ENCODE data around the gene MTCL1.

MTCL1 gene

DNA sequence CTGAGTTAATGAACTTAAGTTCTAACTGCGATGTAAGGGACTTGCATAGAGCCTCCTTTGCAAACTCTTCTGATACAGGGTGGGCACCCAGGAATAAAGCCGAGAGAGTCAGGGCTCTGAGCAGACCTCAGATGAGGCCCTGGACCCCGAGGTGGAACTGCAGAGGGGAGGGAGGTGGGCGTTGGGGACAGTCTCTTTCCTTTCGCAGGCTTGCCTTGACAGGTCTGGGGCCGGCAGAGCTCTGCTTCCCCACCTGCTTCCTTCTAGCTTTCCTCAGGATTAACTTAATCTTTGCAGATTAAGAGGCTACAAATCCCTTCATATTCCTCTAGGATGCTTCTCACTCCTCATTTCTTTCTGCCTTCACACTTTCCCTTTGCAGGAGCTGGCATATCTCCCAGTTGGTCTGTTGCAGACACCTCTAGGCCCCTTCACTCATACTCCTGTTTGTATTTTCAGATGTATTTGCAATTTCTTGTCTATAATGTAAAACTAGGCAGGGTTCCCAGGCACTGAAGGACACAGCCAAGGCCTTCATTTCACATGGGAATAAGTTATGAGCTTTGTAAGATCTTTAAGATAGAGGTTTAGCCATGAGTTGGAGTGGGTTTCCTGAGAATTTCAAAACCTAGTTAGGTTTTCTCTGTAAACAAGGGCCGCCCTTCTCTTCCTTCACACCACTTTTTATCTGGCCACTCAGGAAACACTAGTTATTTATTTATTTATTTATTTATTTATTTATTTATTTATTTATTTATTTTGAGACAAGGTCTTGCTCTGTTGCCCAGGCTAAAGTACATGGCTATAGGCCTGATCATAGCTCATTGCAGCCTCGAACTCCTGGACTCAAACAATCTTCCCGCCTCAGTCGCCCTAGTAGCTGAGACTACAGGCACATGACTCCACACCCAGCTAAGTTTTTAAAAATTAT lies 70.9 kb downstream of the MTCL1 start:
- no peak for DNase-seq

DNA sequence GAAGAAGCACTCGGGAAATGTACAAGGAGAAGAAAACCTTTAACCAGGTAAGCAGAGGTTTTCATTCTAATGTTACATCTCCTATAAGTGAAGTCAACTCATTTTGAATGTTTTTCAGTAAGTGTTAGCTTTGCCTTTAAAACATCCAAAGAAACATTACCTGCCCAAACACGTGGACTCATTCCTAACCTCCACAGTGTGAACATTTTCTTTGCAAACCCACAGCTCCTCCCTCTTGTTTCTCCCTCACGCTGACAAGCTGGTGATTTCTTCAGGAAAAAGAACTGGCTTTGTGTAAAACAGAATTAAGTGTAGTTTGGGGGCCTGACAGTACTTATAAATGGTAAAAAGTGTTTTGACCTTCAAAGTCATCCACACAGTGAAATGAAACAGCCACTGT lies 72.5 kb downstream of the MTCL1 start:
- DNase-seq: no peak

DNA sequence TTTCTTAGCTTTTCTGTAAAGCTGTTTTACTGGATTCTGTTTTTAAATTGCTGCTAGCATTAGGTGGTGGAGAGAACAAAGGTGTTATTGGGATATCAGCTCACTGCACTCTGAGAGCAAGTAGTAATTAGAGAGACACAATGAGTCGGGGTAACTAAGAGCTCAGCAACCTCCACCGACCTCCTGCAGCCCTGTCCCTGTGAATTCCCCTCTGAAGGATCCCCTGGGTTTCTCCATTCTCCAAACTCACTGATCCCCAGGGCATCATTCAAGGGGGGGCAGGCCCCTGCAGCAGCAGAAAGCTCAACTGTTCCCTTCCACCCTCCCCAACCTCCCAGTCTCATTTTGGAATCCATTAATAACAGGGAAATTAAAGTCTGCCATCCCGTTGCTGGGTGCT lies 73.0 kb downstream of the MTCL1 start:
- DNase-seq: no peak

DNA sequence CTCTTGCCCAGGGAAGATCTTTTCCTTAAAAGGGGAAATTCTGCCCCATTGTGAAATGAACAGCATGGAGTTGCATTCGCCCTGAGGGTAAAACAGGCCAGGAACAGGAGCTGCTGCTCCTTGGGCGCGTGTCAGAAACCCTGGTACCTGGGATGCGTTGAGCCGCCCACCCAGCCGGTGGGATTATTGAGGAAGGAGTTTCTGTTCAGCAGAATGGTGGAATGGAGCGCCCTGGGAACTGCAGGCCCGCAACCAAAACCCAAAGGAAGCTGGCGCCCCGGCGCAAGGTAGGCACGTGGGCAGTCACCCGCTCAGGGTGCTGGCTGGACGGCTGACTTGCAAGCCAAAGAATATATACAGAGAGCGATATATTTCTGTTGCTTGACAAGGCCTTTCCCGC lies 73.5 kb downstream of the MTCL1 start:
- no peak for DNase-seq

DNA sequence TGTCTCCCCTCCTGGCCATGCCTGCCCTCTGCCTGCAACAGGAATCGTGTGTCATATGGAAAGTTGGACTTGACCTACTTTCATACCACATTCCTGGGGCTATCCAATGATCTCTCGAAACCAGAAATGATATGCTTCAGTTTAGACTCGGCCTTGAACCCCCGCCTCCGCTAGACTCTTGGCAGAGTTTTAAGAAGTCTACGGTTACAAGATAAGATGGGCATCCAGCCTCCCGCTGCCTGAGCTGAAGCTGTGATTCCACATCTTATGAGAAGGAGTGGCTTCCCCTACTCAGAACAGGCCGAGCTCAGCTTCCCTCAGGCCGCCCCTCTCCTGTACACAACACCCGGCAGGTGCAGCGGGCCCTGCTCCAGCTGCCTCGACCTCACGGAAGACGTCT lies 73.9 kb downstream of the MTCL1 start:
- DNase-seq: no peak

DNA sequence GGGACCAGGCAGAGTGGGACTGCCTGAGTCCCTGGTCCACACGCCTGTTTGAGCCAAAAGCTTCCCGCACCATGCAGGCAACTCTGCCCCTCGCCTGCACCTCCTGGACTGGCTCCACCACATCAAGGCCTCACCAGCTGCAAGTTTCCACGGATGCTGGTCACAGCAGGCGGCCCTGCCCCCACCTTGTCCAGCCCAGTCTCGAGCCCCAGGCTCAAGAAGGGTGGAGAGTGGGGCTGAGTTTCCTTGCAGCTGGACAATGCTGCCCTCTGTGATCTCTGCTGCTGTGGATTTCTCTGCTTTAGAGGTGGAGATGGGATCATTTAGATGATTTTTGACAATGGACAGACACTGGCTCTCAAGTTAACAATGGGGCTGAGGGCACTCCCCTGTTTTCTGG lies 74.9 kb downstream of the MTCL1 start:
- DNase-seq: no peak

DNA sequence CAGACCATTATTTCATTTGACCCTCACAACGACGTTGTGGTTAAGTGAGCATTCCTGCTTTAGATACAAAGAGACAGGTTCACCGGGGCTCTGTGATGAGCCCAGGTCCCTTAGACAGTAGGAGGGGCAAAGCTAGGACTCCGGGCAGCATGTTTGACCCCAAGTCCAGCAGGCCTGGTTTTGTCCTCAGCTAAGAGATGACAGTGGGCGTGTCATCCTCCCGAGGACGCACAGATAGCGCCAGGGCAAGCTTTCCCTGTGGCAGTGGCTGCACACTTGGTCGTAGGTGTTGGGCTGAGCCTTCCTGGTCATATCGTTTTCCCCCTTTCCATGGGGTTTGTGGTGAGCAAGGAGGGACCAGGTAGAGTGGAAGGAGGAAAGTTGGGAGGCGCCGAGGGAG lies 76.3 kb downstream of the MTCL1 start:
- DNase-seq: no peak

DNA sequence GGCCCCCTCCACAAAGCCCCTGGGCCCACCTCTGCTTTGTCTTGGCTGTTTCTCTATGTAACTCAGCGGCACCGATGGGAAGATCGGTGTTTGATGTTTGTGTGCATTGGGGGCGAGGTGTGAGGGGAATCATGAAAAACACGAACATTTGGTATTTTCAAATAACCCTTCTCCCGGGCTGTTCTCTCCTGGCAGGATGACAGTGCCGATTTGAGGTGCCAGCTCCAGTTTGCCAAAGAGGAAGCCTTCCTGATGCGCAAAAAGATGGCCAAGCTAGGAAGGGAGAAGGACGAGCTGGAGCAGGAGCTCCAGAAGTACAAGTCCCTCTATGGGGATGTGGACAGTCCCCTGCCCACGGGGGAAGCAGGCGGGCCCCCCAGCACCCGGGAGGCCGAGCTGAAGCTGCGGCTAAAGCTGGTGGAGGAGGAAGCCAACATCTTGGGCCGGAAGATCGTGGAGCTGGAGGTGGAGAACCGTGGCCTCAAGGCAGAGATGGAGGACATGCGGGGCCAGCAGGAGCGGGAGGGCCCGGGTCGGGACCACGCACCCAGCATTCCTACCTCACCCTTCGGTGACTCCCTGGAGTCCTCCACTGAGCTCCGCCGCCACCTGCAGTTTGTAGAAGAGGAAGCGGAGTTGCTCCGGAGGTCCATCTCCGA lies 78.1 kb downstream of the MTCL1 start:
- DNase-seq: no peak

DNA sequence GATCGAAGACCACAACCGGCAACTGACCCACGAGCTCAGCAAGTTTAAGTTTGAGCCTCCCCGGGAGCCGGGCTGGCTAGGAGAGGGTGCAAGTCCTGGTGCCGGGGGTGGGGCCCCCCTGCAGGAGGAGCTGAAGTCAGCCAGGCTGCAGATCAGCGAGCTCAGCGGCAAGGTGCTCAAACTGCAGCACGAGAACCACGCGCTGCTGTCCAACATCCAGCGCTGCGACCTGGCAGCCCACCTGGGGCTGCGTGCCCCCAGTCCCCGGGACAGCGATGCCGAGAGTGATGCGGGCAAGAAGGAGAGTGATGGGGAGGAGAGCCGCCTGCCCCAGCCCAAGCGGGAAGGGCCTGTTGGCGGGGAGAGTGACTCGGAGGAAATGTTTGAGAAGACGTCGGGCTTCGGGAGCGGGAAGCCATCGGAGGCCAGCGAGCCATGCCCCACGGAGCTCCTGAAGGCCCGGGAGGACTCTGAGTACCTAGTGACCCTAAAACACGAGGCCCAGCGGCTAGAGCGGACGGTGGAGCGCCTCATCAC lies 78.7 kb downstream of the MTCL1 start:
- no peak for DNase-seq

DNA sequence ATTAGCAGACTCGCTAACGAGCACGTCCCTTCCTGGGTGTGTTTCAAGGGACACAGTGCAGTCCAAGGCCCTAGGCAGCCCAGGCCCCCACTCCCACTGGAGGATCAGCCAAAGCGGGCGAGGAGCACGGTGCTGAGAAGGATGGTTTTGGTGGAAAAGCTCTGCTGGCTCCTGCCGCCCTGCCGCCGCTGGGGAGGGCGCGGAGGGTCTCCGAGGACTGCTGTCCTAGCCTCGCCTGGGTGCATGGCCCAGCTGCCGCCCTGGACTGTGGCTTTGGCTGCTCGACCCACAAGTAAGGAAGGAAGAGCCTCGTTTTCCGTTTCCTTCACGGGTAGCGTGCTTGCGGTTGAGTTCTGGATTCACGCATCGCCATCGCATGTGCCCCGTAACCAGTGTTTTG lies 79.9 kb downstream of the MTCL1 start:
- no peak for DNase-seq

DNA sequence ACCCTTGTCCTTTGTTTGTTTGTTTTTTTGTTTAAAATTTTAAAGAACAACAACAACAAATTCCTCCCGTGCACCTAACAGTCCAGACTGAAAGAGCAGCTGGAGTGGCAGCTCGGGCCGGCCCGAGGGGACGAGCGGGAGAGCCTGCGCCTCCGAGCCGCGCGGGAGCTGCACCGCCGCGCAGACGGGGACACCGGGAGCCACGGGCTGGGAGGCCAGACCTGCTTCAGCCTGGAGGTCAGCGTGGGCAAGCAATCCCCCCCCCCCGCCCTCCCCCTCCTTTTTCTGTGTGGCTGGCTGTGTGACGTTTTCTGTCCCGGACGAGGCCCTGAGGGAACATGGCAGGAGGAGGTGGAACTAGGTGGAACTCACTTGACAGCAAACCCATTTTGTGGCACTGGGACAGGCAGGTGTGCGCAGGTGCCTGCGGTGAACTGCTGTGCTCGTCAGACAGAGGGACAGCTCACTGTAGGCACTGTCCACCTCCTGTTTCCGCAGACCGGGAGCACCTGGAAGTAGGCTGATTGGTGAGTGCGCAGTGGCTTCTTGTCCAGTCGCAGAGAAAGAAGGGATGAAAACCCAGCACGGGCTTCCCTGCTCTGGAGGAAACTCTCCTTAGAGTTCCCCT lies 80.6 kb downstream of the MTCL1 start:
- DNase-seq: no peak

DNA sequence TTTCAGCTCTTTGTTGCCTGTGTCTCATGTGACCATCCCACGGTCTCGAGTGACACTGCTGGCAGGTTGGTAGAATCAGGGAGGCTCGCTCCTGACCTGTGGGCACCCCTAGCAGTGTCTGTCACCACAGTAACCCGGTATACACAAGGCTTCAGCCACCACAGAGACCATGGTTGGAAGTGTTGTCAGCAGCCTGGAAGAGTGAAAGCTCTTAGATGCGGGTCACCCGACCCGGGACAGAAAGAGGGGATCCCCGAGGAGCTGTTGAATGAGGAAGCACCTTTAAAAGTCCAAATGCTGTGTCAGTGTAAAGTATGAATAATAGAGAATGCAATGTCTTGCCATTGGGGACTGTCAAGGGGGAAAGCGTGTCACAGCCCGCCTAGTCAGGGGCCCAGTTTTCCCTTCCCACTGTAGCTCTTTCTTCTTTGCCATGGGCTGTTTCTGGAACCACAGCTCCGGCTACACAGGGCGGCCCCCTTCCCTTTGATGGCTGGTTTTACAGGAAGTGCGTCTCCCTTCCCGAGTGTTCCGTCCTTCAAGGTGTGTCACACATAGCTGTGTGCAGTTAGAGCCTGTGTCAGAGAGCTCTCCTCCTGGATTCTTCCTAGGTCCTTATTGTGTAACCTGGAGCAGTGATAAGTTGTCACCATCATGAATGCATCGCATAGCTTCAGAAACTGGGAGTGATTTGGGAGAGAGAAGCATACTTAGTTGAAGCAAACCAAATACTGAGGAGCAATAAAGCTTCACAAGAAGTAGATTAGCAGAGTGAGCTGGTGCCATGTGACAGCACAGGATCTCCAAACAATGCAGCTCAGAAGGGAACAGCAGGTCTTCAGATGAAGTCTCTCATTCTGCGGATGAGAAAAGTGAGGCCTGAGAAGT lies 81.4 kb downstream of the MTCL1 start:
- no peak for DNase-seq

DNA sequence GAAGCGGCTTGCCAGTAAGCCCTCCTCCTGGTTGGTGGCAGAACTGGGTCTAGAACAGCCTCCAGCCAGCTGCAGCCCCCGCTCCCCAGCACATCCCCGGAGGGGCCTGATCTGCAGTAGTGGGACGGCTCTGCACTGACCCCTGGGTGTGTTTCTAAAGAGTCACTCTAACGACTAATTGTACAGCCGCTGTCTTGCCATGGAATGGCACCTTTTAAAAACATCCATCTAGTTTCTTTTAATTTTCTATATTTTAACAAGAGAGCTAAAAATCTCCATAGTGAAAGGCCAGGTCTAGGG lies 82.0 kb downstream of the MTCL1 start:
- no peak for DNase-seq

DNA sequence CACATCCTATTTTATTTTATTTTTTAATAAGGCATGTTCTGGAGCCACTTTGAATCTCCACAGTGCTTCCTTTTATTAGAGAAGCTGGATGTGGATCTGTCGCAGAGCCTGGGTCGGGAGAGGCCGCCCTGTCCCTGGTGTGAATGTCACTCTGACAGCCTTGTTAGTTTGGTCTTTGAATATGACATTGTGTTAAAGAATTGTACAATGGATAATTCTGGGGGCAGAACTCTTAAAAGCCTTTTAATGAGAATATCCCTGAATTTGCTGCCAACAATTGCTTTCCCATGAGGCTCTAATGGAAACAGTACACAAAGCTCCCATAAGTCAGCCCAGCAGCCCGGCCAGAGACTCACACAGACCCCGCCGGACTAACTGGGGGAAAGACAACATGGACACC lies 82.4 kb downstream of the MTCL1 start:
- no peak for DNase-seq

DNA sequence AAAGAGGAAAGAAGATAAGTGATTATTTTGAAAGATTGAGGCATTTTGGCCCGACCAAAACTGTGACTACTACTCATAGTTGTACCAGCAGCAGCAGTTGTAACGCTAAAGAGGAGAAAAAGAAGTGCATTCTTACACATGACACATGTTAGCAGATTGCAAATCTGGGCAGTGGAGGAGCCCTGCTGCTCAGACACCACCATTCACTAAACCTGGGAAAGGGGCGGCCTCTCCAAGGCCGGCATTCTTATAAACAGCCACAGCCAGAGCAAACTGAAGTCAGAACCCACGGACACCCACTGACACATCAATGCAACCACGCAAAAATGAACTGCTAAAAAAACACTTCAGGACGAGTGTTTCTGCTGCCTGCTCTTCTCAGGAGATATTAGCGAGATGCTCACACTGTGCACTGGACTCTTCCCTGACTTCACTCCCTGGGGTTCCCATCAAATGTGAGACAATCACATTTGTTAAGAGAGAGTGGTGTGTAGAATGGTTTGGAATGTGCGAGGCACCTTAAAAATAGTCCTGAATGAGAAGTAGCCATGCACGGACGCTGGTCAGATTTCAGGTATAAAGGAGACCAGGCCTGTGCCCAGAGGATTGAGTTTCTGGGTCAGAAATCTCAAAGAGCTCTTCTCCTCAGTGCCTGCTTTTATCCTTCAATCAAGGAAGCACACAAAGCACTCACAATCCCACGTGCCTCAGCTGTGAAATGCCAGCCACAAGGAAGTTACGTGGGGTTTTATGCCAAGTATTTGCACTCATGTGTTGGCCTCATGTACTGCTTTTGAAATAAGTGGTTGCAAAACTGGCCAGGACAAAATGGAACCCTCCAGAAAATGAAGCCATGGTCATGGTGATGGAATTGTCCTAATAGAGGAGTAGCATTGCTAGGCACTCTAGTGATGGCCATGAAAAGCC lies 83.4 kb downstream of the MTCL1 start:
- DNase-seq: no peak

DNA sequence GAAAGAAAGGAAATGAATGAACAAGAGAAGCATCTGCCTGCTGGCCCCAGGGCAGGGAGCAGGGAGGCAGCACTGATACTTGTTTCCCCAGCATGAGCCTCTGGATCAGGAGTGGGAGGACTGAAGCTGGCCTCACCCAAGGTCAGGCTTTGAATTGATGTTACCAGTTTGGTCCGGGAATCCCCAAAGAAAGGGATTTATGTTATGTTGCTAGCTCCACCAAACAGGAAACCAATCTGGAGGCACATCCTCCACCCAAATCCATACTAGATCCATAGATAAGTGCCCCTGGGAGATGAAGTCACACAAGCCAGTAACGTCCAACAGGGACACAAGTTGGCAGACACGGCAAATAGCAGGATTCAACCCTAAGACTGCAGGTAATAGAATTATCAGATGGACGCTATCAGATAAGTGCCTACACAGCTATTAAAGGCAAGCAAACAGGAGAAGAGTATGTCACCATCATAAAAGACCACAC lies 85.9 kb downstream of the MTCL1 start:
- DNase-seq: no peak

DNA sequence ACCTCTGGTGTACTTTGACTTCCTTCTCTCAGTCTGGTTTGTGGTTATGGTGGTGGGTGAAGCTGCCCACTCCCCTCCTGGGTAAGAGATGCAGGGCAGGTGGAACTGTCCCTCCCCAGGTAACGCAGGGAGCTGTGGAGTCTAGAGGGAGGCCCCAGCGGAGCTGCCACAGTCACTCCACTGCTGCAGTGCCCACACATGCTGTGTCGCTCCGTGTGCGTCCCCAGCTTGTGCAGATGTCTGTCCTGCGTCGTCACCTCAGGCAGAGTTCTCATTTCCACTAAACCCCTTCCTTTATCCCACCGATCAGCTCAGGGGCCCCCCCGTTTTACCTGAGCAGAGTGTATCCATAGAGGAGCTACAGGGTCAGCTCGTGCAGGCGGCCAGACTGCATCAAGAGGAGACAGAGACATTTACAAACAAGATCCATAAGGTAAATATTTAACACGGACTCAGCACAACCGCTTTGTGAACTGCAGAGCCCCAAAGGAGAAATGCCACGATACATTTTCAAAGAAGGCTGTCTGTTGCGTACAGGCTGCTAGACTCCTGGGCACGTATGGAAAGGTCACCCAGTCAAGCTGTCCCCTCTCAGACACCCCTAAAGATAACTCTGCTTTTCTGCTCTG lies 87.4 kb downstream of the MTCL1 start:
- DNase-seq: no peak

DNA sequence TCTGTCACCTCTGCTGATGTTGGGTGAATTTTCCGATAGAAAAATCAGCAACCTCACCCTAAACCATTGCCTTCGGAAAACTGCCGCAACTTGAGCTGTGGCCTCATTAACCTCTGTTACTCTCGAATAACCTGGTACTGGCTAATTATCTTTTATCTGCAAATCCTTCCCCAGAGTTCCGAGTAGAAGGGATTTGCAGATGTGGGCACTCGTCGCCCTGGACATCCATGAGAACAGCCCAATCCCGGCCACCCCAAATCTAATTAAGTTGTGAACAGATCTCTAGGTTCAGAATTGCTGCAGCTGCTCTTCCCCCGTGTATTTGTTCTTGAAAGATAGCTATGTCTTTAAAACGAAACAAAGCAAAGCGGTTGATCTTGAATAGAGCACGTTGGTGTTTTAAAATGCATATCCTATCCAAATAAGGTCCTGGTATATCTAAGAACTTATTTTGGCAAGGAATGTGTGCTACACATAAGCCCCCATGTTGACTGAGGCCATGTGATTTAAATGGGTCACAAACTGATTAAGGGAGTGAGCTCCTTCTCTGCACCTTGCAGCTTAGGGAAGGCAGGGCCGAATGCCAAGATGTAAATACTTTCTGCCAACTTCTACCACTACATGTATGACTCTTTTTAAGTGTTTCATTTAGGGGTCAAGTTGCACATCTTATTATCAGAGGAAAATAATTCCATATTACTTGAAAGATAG lies 88.2 kb downstream of the MTCL1 start:
- DNase-seq: no peak

DNA sequence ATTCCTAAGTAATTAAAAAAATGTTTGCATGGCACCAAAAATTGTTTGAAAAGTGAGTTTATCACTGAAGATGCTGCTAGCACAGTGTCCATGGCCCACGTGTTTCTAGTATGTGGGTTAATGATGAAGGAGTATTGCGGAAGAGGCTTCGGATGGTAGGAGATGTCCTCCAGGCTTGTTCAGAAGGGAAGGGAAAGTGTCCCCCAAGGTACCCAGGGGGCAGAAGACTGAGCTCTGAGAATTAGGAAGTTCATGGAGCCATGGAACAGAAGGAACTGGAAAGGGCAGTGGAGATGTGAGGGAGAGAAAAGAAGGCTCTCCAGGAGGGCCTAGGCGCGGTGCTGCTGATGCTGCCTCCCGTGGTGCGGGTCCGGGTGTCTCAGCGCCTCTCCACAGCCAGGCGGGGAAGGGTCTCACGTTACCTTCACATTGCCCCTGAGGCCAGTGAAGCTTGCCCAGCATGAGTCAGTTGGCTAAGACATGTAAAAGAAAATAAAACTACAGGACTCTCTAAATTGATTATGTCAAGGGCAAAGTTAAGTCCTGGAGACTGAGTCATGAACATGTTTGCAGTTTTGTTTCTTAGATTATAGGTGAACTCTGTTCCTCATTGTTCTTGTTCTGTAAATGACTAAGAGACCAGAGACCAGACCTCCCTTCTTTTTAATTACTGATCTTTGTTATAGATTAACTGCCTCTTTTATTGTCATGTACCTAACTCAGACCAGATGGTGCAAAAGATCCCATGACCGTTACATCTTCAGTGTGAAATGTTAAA lies 89.0 kb downstream of the MTCL1 start:
- no peak for DNase-seq

DNA sequence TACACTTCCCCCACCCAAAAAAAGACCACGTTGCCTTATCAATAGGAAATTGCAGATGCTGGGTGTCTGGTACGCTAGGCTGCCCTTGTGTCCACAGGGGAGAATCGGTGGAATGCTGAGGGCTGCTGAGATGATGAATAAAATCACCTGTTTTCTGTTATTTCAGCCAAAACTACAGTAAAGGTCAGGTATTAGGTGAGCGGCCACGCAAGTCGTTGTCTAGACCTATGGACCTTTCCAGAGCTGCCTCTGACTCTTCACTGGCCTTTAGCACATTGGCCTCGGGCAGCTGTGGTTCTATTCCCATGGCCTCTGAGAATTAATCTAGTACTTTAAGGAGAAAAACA lies 89.6 kb downstream of the MTCL1 start:
- DNase-seq: no peak

Data from RPMI8226 (cell line).